Skeletal muscle cell (primary cell): ENCODE measurements around the gene NHERF1.

Experiments used
- DNase-seq: peaks from one replicate; pipeline ENCODE4 v3.0.0-alpha.2; 2010; ENCODE audit warnings: low read depth
- H3K4me3 ChIP-seq: 2 replicates; pipeline ENCODE4 v1.5.1; 2011; ENCODE audit warnings: low read depth, mild to moderate bottlenecking, control low read depth, low read length, moderate library complexity

The NHERF1 gene

DNA sequence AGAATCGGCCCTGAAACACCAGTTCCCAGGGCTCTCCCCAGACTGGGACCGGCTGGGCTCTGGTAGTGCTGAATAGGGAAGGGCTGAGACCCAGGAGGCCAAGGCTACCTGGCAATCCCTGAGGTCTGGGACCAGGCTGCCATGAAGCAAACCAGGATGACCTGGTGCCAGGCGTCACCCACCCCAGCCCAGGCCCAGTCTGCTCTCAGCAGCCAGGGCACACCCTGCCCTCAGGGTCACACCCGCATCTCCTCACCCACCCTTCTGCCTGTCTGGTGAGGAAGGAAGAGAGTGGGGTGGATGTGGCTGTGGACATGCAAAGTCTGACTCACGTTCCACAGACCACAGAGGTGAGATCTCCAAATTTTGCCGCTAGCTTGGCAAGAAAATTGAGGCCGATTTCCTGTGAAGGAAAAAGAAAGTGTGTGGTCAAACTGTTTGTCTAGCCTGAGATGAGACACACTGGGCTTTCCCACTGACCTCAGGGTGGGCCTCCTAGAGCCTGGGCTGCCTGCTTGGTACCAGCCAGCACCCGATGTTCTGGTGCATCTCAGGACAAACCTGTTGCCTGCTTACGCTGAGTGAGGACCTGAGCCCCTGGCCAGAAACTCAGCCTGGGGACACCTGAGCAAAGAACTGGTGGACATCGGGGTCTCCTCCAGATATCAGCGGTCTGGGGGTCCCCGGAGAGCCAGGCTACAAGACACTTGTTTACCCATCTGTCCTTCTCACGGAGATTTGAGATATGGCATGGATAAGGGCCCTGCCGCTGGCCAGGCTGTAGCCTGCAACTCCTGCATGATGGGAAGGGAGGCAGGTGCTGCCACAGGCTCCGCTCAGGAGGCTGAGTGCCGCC, 17.7 kb upstream of the NHERF1 start:
- H3K4me3 ChIP-seq, result no peak overlapping the region
- no peak for DNase-seq

DNA sequence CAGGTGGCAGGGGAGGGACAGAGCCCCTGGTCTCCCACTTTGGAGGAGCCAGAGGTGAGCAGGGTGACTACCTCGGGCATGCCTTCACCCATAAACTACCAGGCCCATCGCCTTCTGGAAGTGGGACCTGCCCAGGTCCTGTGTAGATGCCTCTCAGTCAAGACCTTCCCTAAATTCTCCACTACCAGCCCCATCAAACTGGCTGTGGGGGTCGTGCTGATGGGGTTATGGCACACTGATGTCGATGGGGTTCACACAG, 17.2 kb upstream of the NHERF1 start:
- H3K4me3 ChIP-seq, result no peak overlapping the region
- DNase-seq, result no peak

DNA sequence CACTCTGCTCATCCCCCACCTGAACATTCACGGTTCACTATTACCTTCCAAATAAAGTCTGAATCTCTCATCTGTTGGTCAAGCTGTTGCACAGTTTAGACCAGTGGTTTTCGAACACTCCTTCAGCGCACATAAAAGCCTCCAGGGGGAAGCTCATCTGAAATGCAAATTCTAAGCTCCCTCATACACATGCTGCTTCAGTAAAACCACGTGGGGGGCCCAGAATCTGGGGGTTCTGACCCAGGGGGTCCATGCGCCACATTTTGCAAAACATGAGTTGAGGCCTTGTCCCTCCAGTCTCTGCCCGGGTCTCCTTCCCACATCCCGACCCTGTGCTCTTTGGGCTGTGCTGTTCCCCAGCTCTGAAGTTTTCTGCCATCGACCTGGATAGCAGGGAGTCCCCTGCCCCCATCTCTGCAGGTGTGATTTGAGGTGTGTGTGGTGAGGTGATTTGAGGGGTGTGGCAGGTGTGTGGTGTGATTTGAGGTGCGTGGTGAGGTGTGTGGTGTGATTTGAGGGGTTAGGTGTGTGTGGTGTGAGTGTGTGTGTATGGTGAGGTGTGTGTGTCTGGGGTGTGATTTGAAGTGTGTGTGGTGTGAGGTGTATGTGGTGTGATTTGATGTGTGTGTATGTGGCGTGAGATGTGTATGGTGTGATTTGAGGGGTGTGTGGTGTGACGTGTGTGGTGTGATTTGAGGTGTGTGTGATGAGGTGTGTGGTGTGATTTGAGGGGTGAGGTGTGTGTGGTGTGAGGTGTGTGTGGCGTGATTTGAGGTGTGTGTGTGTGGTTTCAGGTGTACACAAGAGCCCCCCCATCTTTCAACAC, 16.2 kb upstream of the NHERF1 start:
- H3K4me3 ChIP-seq, result no peak overlapping the region
- no peak for DNase-seq

DNA sequence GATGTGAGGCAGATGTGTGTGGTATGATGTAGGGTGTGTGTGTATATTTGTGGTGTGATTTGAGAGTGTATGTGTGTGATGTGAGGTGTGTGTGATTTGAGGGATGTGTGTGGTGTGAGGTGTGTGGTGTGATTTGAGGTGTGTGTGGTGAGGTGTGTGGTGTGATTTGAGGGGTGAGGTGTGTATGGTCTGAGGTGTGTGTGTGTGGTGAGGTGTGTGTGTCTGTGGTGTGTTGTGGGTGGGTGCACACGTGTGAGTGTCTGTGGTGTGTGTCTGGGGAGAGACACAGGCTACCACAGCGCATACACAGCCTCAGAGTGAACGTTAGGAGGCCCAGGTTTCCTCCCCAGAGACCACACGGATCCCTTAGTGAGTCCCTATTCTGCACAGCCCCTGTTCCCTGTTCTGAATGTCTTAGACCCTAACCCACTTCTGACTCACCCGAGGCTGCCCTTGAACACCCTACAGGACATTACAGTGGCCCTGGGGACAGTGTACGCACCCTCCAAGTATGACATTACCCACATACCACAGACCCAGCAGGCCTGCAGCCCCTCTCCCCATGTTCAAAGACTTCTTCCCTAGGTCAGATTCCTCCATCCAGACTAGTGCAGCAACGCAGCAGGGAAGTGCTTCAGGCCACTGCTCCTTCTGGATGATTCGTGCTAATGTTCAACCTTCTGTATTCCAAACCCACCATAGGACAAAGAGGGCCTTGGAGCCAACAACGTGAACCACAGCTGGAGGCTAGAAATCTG, 14.9 kb upstream of the NHERF1 start:
- H3K4me3 ChIP-seq, result no peak overlapping the region
- DNase-seq, result no peak

DNA sequence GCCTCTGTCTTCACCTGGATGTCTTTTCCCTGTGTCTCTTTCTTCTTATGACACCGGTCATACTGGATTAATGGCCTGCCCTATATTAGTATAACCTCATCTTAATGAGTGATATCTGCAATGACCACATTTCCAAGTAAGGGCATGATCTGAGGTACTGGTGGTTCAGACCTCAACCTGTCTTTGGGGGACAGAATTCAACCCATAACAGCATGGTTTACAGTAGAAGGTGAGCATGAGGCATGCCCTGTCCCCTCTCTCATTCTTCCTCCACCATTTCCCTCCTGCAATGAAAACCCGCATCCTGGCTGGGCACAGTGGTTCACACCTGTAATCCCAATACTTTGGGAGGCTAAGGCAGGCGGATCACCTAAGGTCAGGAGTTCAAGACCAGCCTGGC, 14.2 kb upstream of the NHERF1 start:
- no peak overlapping the region for H3K4me3 ChIP-seq
- DNase-seq, result no peak

DNA sequence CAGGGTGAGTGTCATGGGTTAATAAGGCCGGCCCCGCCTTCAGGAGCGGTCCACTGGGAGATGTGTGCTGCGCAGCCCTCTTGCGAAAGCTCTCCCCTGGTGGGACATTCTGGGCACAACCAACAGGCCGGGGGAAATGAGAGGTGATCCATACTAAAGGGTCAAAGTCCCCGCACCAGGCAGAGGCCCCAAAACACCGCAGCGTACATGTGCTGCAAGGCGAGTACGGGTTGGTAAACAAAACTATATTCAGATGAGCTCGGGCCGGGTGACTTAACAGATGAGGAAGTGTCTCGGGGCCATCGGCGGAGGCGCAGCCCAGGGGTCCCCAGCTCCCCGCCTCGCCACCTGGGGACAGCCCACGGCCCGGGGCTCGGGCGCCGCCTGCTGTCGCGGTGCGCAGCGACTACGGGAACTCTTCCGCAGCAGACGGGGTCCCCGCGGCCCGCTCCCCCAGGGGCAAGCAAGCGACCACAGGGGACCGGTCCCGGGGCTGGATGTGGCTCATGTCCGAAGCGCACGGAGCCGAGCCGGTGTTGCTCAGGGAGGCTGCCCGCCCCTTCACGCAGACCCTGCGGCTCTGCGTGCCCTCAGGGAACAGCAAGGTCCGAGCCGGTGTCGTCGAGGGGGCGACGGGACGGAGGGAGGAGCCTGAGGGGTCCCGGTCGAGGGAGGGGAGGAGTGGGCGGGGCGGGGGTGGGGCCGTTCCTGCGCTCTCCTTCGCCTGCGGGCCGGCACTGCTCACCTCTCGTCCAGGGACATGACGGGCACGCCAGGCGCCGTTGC, 11.7 kb upstream of the NHERF1 start, which contains the start of gene RAB37:
Gene RAB37 (plus strand): TSS at position 744 of the 786 bp plus-strand sequence. CDS start 17 bp downstream, at position 761.
- no peak for DNase-seq
- no peak within 1 kb of the TSS for H3K4me3 ChIP-seq

DNA sequence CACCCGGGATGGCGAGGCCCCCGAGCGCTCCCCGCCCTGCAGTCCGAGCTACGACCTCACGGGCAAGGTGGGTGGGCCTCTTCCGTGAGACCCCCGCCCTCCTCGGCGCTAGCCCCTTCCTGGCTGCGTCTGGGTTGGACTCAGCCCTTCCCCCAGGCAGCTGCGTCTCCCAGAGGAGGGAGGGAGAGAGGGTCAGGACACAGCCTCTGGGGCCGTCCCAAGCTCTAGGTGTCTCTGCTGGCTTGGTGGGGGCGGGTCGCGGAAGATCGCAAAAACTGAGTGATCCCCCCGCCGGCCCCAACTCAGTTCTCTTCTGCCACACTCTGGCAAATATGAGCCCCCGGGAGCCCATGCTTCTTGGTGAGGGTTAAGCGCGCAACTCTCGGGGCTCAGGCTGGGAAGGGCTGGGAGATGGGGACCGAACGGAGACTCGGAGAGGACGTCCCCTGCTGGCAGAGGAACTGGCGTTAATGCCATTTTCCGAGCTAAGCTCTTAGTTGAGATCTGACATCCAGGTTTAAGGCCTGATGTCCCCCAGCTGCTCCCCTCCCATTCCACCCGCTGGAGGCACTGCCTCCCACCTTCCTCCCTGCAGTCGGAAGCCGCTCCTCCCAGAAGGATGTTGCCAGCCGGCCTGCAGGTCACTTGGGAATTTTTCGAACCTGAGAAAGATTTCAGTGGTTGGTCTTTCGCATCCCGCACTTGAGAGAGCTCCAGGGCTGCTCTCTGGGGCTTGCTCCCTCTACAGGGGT, 11.0 kb upstream of the NHERF1 start:
- no peak for DNase-seq

DNA sequence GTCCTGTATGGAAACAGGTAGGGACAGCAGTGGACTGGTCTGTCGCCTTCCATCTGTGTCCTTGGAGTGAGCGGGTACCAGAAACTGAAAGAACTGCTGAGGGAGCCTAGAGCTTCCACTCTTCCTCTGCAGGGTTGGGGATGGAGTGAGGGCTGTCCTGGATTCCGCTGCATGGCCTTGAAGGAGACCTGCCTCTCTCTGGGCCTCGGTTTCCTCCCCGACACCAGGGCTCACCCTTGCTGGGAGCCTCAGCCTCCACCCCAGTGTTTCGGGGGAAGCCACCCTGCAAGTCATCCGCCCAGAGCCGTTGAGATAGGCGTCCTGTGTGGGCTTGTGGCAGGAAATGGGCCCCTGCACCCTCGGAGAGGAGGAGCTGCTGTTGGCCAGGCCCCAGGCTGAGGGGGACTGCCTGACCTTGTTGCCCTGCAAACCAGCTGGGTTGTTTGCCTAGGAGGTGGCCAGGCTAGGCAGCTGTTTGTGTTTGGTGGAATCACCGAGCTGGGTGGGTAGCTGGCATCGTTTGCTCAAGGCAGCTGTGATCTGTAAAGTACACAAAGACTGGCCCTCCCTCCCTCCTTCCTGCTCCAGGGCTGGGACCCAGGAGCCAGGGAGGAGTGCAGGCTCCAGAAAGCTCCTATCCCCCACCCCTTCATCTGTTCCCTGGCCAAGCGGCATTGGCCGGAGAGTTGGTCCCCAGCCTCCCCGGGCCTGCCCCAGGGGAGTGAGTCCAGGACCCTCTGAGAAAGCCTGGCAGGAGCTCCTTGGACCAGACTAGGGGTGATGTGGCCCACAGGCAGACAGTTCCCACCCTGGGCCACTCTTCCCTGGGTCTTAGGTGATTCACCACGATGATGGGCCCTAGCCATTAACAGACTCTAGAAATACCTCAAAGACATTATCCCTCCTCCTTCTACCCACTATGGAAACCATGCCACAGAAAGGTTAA, 10.1 kb upstream of the NHERF1 start:
- DNase-seq, result no peak
- no peak overlapping the region for H3K4me3 ChIP-seq

More for the DNA sequence above, 11.0 kb upstream of the NHERF1 start:
- H3K4me3 ChIP-seq, result no peak overlapping the region

DNA sequence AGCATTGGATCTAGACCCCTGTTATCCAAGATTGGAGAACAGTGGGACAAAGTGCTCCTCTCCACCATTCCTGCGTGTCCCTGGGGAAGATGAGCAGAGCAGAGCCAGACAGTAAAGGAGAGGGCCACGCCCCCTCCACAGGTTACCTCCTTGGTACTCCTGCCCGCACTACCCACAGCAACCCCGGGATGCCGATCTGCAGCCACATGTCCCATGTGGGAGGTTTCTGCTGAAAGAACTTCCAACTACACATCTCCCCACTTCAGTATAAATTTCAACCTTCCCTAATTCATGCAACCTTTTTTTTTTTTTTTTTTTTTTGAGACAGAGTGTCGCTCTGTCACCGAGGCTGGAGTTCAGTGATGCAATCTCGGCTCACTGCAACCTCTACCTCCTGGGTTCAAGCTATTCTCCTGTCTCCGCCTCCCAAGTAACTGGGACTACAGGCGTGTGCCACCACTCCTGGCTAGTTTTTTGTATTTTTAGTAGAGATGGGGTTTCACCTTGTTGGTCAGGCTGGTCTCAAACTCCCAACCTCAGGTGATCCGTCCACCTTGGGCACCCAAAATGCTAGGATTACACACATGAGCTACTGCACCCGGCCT, 9.1 kb upstream of the NHERF1 start:
- H3K4me3 ChIP-seq, result no peak overlapping the region
- no peak for DNase-seq

DNA sequence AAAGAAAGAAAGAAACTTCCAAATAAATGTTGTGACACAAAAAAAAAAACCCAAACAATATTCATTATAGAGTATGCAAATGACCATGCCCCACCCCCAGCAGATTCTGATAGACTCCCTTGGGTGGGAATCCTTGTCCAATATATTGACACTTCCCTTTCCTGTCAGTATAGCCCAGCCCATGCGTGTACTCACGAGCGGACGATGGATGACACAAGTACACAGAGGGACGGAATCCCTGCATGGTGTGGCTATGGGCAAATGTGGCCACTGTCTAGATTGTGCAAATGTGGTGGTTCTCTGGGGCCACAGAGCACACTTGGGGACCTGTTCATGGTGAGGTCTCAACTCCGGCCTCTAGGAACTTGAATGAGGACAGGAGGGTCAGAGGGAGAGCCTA, 8.3 kb upstream of the NHERF1 start:
- H3K4me3 ChIP-seq, result no peak overlapping the region
- DNase-seq, result no peak

DNA sequence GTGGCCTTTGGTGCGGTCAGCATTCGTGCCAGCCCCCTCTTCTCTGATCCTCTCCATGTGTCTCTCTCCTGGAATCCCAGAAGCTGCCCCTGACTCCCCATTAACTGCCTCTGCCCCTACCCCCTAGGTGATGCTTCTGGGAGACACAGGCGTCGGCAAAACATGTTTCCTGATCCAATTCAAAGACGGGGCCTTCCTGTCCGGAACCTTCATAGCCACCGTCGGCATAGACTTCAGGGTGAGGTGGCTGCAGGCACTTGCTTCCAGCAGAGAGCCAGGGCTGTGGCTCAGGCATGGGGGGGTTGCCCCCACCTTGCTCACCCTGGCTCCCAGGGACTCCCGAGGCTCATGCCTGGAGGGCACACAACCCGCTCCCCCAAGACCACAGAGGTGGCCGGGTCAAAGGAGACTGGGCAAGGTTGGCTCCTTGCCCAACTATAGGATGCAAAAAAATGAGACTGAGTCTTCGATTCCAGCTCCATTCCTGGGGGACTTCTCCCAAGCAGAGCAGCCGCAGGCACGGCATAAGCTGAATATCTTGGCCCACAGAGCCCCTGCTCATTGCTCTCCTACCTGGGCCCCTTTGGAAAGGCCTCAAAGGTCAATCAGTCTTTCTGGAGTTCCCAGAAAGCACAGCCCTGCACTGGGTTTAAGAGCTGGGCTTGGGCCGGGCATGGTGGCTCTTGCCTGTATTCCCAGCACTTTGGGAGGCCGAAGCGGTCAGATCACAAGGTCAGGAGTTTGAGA, 7.6 kb upstream of the NHERF1 start:
- DNase-seq, result no peak
- no peak overlapping the region for H3K4me3 ChIP-seq

DNA sequence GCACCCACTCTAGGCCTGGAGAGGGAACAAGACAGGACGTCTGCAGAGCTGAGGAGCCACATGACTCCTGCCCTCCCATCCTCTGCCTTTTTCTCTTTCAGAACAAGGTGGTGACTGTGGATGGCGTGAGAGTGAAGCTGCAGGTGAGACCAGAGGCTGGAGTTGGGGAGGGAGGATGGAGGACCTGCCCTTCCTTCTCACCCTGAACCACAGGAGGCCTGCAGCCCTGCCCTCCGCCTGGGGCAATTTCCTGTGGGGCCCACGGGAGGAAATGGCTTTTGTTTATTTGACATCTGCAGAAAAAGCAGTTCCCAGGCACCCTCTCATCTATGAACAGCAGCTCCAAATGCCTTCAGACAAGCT, 6.3 kb upstream of the NHERF1 start:
- H3K4me3 ChIP-seq, result no peak overlapping the region
- DNase-seq, result no peak

DNA sequence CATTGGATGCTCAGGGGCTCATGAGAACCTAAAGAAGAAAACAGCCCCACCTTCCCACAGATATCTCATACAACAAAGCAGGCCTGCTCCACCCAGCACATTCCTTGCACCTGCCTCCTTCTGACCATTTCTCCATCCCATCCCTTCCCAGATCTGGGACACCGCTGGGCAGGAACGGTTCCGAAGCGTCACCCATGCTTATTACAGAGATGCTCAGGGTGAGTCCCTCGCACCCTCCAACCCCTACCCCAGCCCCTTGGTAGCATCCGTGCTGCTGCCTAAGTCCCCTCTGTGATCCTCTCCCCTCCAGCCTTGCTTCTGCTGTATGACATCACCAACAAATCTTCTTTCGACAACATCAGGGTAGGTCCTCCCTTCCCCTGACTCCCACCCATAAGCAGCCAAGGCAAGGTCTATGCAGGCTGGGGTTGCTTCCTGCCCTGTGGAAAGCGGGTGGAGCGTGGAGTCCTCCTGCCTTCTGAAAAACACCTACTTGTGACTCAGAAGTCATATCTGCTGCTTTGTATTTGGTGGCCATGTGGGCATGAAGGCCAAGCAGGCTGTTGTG, 5.4 kb upstream of the NHERF1 start:
- no peak overlapping the region for H3K4me3 ChIP-seq

DNA sequence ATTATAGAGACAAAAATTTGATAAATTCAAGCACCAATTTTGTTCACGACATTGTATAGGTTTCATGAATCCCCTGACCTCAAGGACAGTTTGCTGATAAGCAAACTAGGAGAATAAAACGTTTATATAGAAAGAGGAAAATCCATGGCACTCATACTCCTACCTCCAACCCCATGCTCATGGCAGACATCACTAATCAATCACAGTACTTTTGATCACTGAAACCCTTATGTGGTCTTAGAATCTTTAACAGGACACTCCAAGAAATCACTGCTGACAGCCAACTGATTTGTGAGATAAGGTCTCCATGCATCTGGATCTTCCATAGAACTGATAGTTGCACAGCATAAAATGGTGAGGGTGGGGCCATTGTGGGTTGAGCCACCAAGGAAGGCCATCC, 4.7 kb upstream of the NHERF1 start:
- no peak overlapping the region for H3K4me3 ChIP-seq
- DNase-seq, result no peak

More for the DNA sequence above, 5.4 kb upstream of the NHERF1 start:
- no peak for DNase-seq

DNA sequence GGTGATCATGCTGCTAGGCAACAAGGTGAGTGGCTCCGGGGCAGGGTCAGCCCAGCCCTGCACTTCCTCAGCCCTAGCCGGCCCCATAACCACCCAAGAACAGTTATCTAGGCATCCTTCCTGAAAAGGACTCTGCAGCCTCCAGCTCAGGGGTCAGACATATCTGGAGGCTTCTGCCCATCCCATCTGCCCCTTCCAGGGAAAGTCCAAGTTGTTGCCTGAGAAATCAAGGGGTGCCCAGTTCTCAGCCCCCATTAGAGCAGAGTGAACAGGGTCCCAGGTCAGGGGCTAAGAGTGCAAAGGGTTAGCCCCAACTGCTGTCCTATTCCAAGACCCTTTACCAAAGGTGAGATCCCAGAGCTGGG, 4.1 kb upstream of the NHERF1 start:
- DNase-seq, result no peak
- H3K4me3 ChIP-seq, result no peak overlapping the region

DNA sequence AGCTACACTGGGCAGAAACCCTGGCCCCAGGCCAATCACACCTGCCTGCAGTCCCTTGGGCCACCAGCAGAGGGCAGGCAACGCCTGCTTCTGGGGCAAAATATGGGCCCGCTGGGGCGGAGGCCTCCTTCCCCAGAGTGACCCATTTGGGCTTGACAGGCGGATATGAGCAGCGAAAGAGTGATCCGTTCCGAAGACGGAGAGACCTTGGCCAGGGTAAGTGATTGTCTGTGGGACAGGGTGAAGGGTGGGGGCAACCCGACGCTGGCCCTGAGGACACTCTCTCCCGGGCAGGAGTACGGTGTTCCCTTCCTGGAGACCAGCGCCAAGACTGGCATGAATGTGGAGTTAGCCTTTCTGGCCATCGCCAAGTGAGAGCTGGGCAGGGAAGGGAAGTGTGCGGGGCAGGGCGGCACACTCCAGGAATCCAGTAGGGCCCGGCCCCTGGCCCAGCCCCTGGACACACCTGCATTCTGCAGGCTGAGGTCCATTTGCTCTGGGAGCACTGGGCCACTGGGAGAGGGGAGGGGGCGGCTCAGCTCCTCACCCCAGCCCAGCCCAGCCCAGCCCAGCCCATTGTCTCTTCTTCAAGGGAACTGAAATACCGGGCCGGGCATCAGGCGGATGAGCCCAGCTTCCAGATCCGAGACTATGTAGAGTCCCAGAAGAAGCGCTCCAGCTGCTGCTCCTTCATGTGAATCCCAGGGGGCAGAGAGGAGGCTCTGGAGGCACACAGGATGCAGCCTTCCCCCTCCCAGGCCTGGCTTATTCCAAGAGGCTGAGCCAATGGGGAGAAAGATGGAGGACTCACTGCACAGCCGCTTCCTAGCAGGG, 3.5 kb upstream of the NHERF1 start:
- no peak overlapping the region for H3K4me3 ChIP-seq

More for the DNA sequence above, 3.5 kb upstream of the NHERF1 start:
- no peak for DNase-seq
